ENCODE measurements around the gene NRXN3.

Gene NRXN3

DNA sequence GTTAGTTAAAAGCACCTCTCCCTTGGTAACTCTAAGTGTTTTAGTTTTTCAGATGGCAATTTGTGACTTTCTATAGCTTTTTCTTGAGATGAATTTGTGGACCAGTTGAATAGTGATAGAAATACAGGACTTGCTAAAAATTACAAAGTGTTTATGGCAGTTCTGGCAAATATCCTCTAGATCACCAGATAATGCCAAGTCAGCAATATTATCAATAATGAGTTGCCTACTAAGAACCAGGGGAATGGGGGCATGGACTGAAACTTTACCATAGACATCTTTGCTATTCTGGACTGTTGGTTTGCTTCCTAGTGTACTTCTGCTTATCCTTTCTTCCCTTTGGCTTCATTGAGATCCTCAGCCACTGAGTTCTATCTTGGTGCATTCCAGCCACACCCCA lies 1456.9 kb downstream of the NRXN3 start:
- no peak for DNase-seq

DNA sequence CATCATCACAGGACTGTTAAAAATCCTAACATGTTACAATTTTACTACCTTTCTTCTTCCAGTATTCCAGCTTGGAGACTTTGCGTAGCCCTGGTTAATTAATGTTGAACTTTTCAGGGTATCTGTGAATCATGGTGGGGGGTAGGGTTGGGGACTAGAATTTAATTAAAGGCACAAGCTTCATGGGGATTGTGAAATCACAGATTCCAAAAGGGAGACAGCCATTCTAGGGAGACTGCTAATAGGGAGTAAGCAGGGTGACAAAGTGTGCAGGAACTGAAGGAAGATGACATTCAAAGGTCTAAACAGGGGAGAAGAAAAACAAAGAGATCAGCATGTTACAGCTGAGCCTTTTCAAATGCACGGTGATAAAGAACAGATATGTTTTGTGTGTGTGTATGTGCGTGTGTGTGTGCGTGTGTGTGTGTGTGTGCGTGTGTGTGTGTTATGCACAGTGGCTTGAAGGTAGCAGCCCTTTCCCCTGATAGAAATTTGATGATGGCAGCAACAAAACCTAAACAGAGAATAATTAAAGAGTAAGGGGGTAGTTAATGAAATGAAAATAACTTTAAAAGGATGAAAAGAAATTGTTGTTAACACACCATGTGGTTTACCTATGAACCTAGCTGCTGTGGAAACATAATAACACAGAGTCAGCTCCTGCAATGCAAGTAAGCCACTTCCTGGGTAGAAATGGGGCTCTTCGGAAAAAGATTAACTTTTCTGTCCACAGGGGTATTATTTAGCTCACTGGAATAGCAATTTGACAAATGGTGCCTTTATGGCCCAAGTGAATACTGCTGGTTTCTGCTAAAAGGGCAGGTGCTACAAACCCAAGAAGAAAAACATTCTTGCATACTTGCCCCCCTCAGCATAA lies 1459.5 kb downstream of the NRXN3 start:
- no peak for DNase-seq

DNA sequence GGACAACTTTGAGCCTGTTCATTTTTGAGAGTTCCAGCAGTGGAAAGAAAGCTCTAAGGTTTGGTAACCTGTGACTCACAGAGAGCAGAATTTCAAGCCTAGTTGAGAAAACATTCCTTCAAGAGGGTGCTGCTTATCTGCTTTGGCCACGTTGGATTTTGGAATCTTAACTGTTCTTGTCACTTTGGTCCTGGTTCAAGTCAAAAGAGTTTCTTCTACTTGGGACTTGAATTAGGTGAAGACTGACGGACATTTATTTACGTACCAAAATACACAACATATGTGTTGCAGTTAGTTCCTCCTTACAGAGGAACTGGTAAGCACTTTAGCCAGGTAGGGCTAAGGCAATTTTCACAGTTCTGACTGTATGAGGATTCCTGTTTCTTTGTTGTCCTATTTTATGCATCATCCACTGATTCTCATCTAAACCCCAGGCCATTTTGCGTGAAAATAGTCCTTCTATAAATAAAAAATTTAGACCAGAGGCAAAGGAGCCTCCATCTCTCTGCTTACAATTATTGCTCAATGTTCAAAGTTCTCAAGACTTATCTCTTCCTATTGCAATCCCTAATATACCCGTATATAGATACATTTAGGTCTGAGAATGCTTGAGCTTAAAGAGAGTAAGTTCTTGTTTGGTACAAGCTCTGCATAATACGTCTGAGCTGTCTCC lies 1460.3 kb downstream of the NRXN3 start:
- DNase-seq = no peak

DNA sequence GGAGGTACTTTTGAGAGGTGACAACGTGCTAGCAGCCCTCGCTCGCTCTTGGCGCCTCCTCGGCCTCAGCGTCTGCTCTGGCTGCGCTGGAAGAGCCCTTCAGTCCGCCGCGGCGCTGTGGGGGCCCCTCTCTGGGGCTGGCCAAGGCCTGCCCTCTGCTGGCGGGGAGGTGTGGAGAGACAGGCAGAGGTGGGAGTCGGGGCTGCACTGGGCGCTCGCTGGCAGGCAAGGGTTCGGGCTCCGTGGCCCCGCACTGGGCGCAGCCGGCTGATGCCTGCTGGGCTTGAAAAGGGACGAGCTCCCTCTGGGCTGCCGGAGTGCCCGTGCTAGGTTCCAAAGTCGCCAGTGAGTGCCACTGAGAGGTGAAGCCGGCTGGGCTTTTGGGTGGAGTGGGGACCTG lies 1461.1 kb downstream of the NRXN3 start:
- DNase-seq = no peak

DNA sequence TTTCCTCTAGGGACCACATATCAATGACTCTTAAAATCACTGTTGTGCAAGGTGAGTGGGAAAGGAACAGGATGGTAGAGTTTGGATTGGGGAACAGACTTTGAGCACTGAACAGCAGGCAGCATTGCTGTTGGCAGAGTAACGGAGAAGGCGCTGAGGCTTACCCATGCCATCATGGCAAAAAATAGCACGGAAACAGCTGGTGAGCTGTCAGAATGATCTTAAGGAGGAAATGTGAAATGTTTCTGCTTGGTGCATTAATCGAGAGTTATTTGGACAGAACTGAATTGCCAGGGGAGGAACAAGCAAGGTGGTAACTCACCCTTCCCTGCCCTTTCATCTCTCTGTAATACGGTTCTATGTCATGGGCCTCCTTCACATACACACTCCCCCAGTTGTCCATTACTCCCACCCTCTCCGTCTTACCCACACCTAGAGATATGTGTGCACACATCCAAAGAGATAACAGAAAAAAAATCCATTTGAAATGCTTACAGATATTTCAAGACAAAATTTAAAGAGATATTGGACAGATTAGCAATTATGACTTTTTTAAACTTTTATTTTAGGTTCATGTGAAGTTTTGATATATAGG lies 1468.6 kb downstream of the NRXN3 start:
- no peak for DNase-seq

DNA sequence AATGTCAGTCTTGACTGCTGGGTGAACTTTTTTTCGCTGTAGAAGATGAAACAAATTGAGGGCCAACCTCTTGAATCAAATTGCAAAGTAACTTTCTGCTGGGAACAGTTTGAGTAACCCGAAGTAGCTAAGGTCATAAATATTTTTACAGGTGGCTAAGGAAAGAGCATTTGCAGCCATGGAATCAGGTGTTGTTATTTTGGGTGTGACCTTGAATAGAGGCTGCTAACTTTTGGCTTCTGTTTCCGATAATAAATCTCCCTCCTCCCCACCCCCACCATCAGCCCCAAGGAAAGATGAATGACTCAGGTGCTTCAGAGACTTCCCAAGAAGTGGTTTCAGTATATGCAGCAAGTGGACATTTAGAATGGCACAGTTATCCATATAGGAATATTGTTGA lies 1469.4 kb downstream of the NRXN3 start:
- DNase-seq = no peak

DNA sequence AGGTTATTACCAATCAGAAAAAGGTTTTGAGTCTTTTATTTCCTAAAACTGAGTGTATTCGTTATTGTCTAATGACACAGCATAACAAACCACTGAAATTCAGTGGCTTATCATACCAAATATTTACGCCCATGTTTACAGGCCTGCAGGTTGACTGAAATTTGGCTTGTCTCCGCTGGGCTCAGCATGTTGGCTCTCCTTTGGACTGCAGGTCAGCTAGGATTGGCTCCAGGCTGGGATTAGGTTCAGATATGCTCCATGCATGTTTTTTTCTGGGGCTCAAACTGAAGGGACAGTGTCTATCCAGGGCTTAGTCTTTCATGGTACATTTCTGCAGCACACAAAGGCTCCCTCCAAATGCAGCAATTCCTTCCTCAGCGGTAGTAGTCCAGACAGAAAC lies 1471.2 kb downstream of the NRXN3 start:
- no peak for DNase-seq

DNA sequence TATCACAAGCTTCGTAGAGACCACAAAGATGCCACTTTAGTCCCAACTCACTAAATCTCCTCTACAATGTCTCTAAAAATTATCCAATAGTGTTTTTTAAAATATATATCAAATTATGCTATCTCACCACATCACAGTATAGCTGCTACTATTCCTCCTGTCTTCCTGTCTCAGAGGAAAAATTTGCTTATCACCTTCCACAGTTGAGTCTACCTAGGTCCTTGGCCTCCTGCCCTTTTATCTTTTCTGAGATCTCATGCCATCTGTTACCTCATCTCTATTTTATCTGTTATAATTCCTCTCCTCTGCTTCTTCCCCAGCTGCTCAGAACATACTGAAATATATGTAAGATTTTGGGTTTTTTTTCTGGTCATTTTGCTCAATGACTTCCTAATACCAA lies 1473.0 kb downstream of the NRXN3 start:
- no peak for DNase-seq

DNA sequence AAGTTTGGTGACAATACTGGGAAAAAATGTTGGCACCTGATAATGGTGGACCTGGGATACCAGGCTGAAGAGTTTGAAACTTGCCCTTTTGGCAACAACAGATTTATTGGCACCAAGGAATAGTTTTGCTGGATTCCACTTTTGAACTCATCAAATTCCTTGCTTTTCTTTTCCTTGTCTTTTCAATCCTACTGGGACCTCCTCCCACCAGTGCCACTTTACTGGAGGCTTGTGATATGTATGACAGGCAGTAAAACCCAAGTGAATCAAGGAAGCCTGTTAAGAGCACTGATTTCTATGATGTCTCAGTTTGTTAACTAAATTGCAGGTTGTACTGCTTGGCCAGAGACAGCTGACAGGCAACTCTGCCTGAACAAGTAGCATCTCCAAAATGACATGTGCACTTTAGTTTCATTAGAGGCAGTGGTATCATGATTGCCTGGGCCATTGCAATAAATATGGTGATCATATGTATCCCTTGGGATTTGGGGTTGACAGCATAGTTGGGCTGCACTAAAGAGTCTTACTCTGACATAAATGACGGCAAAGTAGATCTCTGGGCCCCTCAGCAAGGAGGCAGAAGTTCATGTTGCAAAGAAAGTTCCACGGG lies 1475.7 kb downstream of the NRXN3 start:
- DNase-seq = no peak

DNA sequence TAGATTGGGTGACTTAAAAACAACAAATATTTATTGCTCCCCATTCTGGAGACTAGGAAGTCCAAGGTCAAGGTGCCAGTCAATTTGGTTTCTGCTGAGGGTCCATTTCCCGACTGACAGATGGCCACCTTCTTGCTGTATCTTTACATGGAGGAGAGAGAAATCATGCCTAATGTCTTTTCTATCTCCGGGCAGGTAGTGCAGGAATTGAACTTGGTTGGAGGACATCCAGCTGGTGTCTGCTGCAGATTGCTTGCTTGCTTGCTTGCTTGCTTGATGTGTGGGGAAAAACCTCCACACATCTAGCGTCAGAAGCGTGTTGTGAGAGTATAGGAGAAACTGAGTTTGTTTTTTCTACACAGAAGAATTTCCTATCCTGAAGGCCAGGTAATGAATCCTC lies 1479.7 kb downstream of the NRXN3 start:
- no peak for DNase-seq

DNA sequence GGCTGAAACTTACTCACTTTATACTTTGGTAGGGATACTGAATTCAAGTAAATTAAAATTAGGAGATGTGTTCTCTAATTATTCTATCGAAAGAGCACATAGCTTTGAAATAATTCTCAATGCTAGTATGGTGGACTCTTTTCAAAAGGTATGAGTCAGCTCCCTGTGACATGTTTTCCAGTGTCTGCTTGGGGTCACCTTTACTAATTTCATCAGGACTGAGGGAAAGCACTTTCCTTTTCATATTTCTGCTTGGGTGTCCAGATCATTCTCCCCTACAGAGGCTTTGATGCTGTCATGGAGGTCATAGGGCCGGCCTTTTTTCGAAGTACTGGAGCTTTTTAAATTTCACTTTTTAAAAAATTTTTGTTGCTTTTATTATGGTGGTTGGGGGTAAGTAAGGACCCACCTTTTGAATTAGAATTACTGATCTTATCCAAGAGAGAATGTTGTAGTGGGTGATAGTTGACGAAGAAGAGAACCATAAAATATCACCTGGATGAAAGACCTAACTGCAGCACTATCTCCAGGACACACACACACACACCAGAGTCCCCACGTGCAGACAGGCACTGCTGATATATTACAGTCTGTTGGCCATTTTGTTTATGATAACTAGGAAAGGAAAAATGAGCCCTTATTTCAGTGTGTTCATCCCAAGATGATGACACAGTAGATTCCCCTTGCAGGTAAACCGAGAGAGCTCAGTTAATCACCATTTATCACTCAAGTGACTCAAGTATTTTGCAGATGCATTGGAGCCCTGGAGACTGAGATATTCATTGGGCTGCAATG lies 1482.5 kb downstream of the NRXN3 start:
- DNase-seq = no peak

DNA sequence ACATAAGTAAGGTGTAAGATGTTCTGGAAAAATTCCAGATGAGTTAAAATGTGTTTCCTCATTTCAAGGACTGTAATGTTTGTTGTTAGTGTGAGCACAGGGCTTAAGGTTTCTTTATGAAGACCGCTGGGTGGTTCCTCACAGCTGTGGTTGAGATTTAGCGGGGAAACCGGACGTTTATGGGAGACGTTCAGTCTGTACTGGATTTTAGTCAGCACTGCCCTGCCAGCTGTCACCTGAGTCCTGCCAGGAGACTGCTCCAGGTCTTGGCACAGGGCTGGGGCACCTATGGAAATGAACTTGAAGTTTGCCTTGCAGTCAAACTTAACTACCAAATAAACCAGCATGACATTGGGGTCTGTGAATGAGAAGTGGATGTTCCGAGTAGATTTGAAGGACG lies 1485.9 kb downstream of the NRXN3 start:
- no peak for DNase-seq

DNA sequence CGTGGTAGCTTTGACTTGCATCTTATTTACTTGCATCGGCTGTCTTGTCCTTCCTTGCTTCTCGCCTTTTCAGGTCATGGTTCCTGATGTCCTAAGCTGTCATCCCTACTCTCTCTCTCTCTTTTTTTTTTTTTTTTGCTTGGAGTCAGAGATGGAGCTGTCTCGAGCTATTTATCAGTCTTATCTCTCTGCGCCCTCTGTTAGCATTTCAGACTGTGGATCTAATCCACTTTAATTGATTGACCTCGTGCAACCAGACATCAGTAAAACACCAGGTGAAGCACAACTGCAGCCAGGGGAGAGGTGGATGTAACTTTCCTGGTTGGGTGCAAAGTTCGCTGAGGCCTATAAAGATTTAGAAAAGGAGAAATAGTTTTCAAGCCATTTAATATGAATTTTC lies 1486.3 kb downstream of the NRXN3 start:
- DNase-seq = no peak

DNA sequence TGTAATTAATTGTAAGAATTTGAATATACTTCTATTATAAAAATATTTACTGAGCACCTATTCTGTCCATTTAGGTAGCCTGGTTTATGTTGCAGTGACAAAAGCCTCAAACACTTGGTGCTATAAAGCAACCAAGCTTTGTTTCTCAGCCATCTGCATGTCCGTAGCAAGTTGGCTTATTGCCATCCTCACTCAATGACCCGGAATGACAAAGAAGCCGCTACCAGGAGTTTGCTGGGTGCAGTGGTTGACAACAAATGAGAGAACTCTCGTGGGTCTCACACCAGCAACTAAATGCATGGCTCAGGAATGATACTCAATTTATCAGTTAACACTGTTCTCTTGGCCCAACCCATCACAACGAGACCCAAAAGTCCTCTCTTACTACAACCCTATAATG lies 1488.0 kb downstream of the NRXN3 start:
- DNase-seq = no peak

DNA sequence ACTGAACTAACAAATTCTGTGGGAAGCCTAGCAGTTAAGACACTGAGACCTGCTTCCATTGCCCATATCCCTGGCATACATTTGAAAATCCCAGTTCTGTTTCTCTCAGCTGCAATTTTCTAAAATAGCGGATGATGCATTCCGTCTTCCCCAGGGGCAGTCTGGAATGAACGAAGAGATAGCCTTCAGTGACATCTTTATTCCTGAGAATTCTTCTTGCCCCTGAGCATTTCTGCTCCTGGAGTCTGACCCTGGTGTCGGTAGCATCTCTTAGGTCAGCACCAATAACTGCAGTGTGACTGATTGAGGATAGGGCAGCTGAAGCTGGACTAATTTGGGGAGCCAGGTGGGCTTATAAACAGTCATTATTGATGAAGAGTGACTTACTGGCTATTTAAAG lies 1488.6 kb downstream of the NRXN3 start:
- DNase-seq = no peak

DNA sequence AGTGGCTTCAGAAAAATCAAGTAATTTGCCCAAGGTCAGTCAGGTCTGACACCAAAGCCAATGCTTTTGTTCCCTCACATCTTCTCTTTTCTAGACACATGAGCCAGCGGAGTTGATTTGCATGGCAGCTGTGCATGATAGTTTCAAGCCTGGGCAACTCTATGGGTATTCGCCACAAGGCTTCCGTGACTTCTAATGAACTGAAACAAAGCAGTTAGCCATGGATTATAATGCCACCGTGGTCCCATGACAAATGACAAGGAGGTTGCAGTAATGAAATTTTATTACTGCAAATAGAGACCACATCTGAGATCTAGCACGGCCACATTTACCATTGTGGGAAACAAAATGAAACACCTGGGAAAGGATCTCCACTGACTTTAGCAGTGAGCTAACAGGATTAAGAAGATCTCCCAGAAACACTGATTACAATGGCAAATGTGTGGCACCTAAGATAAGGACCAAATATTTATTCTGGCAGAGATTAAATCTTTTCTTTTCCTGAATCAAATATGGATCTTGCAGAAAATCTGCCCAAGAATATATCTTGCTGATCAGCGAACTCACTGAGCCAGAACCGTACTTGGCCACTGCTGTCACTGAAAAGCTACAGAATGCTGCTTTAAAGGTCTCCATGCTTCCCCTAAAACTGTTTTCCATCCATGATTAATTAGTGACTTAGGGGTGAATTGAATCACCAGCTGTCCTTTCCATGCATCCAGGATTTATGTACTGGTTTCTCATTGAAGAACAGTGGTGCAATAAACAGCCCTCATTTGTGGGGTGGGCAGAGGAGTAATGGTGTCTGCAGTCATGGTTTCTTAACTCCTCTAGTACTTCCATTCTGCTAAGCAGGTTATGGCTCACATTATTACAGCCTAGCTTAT lies 1490.1 kb downstream of the NRXN3 start:
- no peak for DNase-seq

DNA sequence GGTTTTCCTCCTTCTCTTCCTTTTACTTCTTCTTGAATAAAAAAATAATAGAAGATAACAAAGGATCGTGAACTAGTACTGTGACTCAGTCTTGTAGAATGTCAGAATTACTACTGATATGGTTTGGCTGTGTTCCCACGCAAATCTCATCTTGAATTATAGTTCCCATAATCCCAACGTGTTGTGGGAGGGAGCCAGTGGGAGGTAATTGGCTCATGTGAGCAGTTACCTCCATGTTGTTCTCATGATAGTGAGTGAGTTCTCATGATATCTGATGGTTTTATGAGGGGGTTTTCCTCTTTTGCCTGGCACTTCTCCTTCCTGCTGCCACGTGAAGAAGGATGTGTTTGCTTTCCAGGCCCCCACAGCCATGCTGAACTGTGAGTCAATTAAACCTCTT lies 1491.6 kb downstream of the NRXN3 start:
- no peak for DNase-seq

DNA sequence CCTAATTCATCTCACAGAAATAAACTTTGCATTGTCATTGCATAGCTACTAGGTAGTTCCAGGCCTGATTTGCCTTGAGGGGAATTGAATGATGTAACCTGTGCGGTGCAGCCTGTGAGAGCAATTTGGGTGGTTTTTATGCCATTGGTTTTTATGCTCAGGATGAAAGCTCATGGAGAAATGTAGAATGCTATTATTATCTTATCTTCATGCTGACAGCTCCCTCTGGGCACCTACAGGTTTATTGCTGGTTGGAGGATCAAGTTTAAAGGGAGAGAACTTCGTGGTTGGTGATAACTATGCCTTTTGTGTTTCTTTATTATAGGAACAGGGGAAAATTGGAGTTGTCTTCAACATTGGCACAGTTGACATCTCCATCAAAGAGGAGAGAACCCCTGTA lies 1493.3 kb downstream of the NRXN3 start:
- no peak for DNase-seq

DNA sequence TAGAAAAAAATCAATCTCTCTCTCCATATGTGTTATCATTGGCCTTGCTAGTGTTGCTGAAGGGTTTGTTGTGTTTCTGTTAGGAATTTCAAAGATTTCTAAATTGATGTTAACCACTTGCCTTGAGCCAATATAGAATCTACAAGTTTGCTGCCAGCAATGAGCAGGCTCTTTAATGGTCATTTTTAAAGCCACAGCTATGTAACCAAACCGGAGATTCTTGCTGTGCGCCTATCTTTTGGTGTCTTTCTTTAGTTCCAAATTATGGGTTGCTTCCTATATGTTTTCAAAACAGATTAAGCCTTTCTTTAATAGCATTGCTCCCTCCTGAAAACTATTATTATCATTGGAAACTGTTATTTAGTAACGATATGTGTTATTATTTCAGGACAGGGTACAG lies 1495.4 kb downstream of the NRXN3 start:
- no peak for DNase-seq

DNA sequence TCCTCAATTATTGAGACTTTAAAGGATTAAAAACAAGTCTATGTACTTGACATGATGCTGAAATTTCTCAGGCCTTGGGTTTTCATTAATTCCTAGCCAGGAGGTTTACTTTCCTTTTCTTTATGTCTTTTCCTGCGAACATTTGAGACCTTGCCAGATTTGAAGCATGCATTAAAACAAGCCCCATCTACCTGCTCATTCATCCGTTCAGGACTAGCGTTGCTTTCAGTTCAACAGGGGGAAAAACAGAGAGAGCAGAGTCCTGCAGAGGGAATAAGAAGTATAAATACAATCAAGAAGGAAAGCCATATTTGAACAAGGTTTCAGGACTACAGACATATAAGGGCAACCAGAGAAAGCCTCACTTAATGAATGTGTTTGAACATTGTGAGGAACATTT lies 1498.8 kb downstream of the NRXN3 start:
- no peak for DNase-seq

DNA sequence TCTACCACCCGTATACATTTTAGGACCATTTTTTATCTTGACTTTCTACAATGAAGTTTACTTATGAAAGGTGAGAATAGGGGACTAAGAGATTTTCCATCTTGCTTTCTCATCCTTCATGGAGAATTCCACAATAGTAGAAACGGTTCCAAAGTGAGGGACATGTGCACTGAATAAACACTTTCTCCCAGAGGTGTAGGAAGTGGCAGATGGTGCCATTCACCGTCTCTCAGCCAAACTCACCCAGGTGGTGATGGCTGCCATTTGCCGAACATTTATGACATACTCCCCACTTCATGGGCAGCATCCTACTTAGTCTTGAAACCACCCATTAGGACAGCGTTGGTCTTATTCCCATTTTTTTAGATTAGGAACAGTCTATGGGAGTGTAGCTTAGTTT lies 1500.6 kb downstream of the NRXN3 start:
- no peak for DNase-seq

DNA sequence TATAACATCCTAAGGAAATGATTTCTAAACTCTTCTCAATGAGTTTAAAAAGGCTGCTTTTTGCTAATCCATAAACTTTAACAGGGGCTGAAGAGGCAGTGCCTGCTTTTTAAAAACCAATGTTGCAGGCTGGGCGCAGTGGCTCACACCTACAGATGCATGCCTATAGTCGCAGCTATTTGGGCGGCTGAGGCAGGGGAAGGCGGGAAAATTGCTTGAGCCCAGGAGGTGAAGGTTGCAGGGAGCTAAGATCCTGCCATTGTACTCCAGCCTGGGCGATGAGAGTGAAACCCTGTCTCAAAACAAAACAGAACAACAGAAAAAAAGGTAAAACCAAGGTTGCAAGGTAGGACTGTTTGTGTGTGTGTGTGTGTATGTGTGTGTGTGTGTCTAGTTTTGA lies 1509.9 kb downstream of the NRXN3 start:
- DNase-seq = no peak
